Parathyroid adenoma (tissue), 2 donors: ENCODE data around the gene LPAR3.

Experiments used
- H2AFZ ChIP-seq: fragments of 300-600 bp; sonication (generic); one replicate; pipeline ENCODE4 v1.7.0; 2017; ENCODE audit warnings: antibody characterized with exemption, mild to moderate bottlenecking
- H3K27ac ChIP-seq: fragments of 300-600 bp; sonication (generic); one replicate; pipeline ENCODE4 v1.7.0; 2017
- H3K27me3 ChIP-seq: fragments of 300-600 bp; sonication (generic); one replicate; pipeline ENCODE4 v1.7.0; 2017; ENCODE audit warnings: low read length; ENCODE audit not compliant: control insufficient read depth, insufficient read depth
- H3K36me3 ChIP-seq: fragments of 300-600 bp; sonication (generic); one replicate; pipeline ENCODE4 v1.7.0; 2017; ENCODE audit warnings: low read length; ENCODE audit not compliant: control insufficient read depth, insufficient read depth
- H3K4me1 ChIP-seq: fragments of 300-600 bp; sonication (generic); one replicate; pipeline ENCODE4 v1.7.0; 2017; ENCODE audit warnings: control low read depth
- H3K4me2 ChIP-seq: fragments of 300-600 bp; sonication (generic); one replicate; pipeline ENCODE4 v1.7.0; 2017; ENCODE audit warnings: low read length
- H3K4me3 ChIP-seq: fragments of 300-600 bp; sonication (generic); one replicate; pipeline ENCODE4 v1.7.0; 2017; ENCODE audit warnings: low read depth, low read length
- H3K79me2 ChIP-seq: fragments of 300-600 bp; sonication (generic); one replicate; pipeline ENCODE4 v1.7.0; 2017; ENCODE audit warnings: control low read depth
- H3K9ac ChIP-seq: fragments of 300-600 bp; sonication (generic); one replicate; pipeline ENCODE4 v1.7.0; 2017; ENCODE audit warnings: mild to moderate bottlenecking
- H3K9me3 ChIP-seq: fragments of 300-600 bp; sonication (generic); one replicate; pipeline ENCODE4 v1.7.0; 2017; ENCODE audit warnings: low read length; ENCODE audit not compliant: control insufficient read depth
- CTCF ChIP-seq: fragments of 300-600 bp; sonication (generic); IDR thresholded peaks from one replicate; pipeline ENCODE4 v1.7.0; 2017; ENCODE audit warnings: antibody characterized with exemption, mild to moderate bottlenecking
- donor health status: primary hyperparathyroidism.

The LPAR3 gene

GRCh38 chr1:84792421-84792820 lies 100.6 kb downstream of the LPAR3 start:
- no peak overlapping the region for H2AFZ ChIP-seq

GRCh38 chr1:84789014-84789413 lies 104.0 kb downstream of the LPAR3 start:
- H3K4me2 ChIP-seq: no peak overlapping the region

More at GRCh38 chr1:84792421-84792820, 100.6 kb downstream of the LPAR3 start:
- Histone ChIP-seq H3K9ac (no peak overlapping the region), H3K36me3 (no peaks in the 10 kb centered on the region), H3K4me3 (no peak overlapping the region), H3K79me2 (no peaks in the 10 kb centered on the region), H3K27ac (no peak overlapping the region), H3K4me1 (no peaks in the 10 kb centered on the region), H3K9me3 (no peaks in the 10 kb centered on the region), H3K4me2 (no peak overlapping the region), H3K27me3 (no peaks in the 10 kb centered on the region)
- no peak for TF ChIP-seq CTCF

GRCh38 chr1:84785271-84786036 lies 107.6 kb downstream of the LPAR3 start:
- no peak for TF ChIP-seq CTCF
- Histone ChIP-seq H3K4me3 (no peak overlapping the region), H3K4me2 (no peak overlapping the region), H2AFZ (no peak overlapping the region), H3K36me3 (no peaks in the 10 kb centered on the region), H3K4me1 (no peaks in the 10 kb centered on the region), H3K27me3 (no peaks in the 10 kb centered on the region), H3K27ac (no peak overlapping the region), H3K79me2 (no peaks in the 10 kb centered on the region), H3K9me3 (no peaks in the 10 kb centered on the region), H3K9ac (no peak overlapping the region)

More at GRCh38 chr1:84789014-84789413, 104.0 kb downstream of the LPAR3 start:
- Histone ChIP-seq H3K27me3 (no peaks in the 10 kb centered on the region), H3K4me1 (no peaks in the 10 kb centered on the region), H3K36me3 (no peaks in the 10 kb centered on the region), H3K4me3 (no peak overlapping the region), H3K9me3 (no peaks in the 10 kb centered on the region), H3K79me2 (no peaks in the 10 kb centered on the region), H3K9ac (no peak overlapping the region), H2AFZ (no peak overlapping the region), H3K27ac (no peak overlapping the region)
- no peak for TF ChIP-seq CTCF

GRCh38 chr1:84782881-84783280 lies 110.1 kb downstream of the LPAR3 start:
- Histone ChIP-seq H2AFZ (no peak overlapping the region), H3K36me3 (no peaks in the 10 kb centered on the region), H3K4me2 (no peak overlapping the region), H3K4me1 (no peaks in the 10 kb centered on the region), H3K27me3 (no peaks in the 10 kb centered on the region), H3K4me3 (no peak overlapping the region), H3K9me3 (no peaks in the 10 kb centered on the region), H3K27ac (no peak overlapping the region), H3K9ac (no peak overlapping the region), H3K79me2 (no peaks in the 10 kb centered on the region)
- no peak for TF ChIP-seq CTCF
